ENCODE measurements around the gene HOXA9. TPM values are rescaled to one million over a fixed set of nuclear protein-coding genes. Genes with fewer than 3 reads are reported as not detected.
A peak's percentile ranks its signal among the peaks of the same experiment; 100 is the strongest.

HOXA9 gene
- polyA plus RNA-seq, 1 donor (not counting 4 experiments of a cell fraction or from before 2014, with no cell fraction given) = 28.1 TPM

DNA sequence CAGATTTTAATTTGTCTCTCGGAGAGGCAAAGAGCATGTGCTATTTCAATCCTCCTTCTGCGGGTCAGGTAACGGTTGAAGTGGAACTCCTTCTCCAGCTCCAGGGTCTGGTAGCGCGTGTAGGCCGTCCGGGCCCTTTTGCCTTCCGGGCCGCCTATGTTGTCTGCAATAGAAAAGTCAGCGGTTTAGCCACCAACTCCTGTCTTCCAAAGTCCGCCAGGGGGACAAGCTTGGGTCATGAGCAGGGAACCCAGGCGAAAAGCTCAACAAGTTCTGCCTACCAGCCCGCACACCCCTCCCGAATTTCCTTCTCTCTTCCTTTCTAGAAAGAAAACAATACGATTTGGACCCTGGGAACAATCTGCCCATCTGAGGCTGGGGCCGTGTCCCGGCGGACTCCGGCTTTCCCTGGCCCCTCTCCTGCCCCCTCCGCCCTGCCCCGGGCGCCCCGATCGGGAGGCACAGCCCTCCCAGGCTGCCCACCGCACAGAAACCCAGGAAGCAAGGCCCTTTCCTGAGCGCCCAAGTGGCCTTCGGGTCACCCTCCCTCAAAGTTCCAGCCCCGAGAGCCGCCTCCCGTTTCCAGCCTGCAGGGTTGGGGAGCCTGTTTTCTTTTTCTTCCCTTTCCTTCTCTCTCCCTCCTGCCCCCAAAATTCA, 23.3 kb downstream of the HOXA9 start:
- TF ChIP-seq EZH2 (IDR thresholded peaks at IDR 0.05; ENCODE audit: low read length) = no peak
- TF ChIP-seq, protein P1, sequence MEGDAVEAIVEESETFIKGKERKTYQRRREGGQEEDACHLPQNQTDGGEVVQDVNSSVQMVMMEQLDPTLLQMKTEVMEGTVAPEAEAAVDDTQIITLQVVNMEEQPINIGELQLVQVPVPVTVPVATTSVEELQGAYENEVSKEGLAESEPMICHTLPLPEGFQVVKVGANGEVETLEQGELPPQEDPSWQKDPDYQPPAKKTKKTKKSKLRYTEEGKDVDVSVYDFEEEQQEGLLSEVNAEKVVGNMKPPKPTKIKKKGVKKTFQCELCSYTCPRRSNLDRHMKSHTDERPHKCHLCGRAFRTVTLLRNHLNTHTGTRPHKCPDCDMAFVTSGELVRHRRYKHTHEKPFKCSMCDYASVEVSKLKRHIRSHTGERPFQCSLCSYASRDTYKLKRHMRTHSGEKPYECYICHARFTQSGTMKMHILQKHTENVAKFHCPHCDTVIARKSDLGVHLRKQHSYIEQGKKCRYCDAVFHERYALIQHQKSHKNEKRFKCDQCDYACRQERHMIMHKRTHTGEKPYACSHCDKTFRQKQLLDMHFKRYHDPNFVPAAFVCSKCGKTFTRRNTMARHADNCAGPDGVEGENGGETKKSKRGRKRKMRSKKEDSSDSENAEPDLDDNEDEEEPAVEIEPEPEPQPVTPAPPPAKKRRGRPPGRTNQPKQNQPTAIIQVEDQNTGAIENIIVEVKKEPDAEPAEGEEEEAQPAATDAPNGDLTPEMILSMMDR (optimal IDR thresholded peaks at IDR 0.05 in 1 of 3, IDR thresholded peaks at IDR 0.05 in 1 of 3, conservative IDR thresholded peaks at IDR 0.05 in 1 of 3; ENCODE audit: extremely low read depth in 1 of 3, insufficient read depth in 2 of 3, low read length in 3 of 3) = no peak
- Histone ChIP-seq H3K79me2 (ENCODE audit: control insufficient read depth, insufficient read depth, low read length) (peaks cover 67% of the 10 kb centered on the region), H2AFZ (ENCODE audit: control insufficient read depth, low read length) (no peak overlapping the region), H3K27ac (ENCODE audit: control insufficient read depth, insufficient read depth, low read length) (peak overlapping the region; percentile 92), H3K9me1 (ENCODE audit: control insufficient read depth, extremely low read depth, insufficient read depth, low read length) (no peaks in the 10 kb centered on the region), H3K36me3 (ENCODE audit: control insufficient read depth in 2 of 2, extremely low read depth in 1 of 2, insufficient read depth in 2 of 2, low read length in 2 of 2) (peaks cover 4 to 7% of the 10 kb centered on the region in 2 experiments), H3K9me3 (ENCODE audit: control insufficient read depth, low read depth, low read length) (no peaks in the 10 kb centered on the region), H3K4me1 (ENCODE audit: control insufficient read depth, extremely low read depth, insufficient read depth, low read length) (peaks cover 36% of the 10 kb centered on the region), H3K4me2 (ENCODE audit: control insufficient read depth, extremely low read depth, insufficient read depth, low read depth, low read length) (peak overlapping the region; percentile 92), H3K4me3 (ENCODE audit: control insufficient read depth in 2 of 3, extremely low read depth in 1 of 3, insufficient read depth in 2 of 3, low read depth in 1 of 3, low read length in 3 of 3) (peak overlapping the region; percentile 58 to 93 (median 91)), H4K20me1 (ENCODE audit: control insufficient read depth, extremely low read depth, insufficient read depth, low read length) (no peaks in the 10 kb centered on the region), H3K9ac (ENCODE audit: control insufficient read depth, extremely low read depth, insufficient read depth, low read length) (peak overlapping the region; percentile 93), H3K27me3 (ENCODE audit: control insufficient read depth, extremely low read depth, insufficient read depth, low read length) (no peaks in the 10 kb centered on the region)
- no peak for FAIRE-seq
- no peak for DNase-seq (ENCODE audit: low read depth, low spot score)
- dilution Hi-C loops (cut with MboI; ENCODE audit: extremely low pct_ligation_motif_present, low sequenced_read_pairs) = no loop called here

DNA sequence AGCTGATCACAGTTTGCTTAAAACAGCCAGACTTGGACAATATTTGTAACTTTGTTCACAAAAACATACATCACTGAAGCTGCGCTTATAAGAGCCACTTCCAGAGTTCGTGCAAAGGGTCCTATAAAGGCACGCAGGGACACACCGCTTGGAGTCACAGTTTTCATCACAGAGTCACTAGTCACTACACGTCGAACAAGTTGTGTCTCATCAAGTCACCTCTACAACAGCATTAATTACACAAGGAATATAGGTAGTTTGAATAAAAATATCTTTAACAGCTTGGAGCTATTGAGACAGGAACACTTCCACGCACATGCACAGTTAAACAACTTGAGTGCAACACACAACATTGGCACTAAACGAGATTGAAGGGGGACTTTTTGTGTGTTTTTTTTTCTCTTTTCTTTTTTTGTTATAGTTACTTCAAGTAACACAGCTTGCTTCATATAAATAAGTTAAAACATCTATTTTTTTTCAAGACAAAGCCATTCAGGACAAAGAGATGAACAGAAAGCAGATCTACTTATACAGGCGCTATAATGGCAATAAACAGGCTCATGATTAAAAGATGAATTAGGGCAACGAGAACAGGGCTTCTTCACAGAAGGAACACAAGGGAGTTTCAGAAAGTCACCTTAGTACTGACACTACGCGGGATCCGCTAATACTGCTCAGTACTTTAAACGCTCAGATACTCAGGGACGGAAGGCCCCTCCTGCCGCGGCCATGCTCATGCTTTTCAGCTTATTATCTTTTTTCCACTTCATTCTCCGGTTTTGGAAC, 24.0 kb downstream of the HOXA9 start:
- peaks cover 4 to 7% of the 10 kb centered on the region in 2 experiments for H3K36me3 ChIP-seq (ENCODE audit: control insufficient read depth in 2 of 2, extremely low read depth in 1 of 2, insufficient read depth in 2 of 2, low read length in 2 of 2)
- peak overlapping the region; percentile 92 for H3K27ac ChIP-seq (ENCODE audit: control insufficient read depth, insufficient read depth, low read length)
- H3K4me2 ChIP-seq (ENCODE audit: control insufficient read depth, extremely low read depth, insufficient read depth, low read depth, low read length) = peak overlapping the region; percentile 92
- DNase-seq (ENCODE audit: low read depth, low spot score) (no peak), FAIRE-seq (peak; percentile 63)
- no peaks in the 10 kb centered on the region for H3K9me1 ChIP-seq (ENCODE audit: control insufficient read depth, extremely low read depth, insufficient read depth, low read length)
- no peaks in the 10 kb centered on the region for H3K27me3 ChIP-seq (ENCODE audit: control insufficient read depth, extremely low read depth, insufficient read depth, low read length)
- H3K9ac ChIP-seq (ENCODE audit: control insufficient read depth, extremely low read depth, insufficient read depth, low read length) = peak overlapping the region; percentile 93
- no peak overlapping the region for H2AFZ ChIP-seq (ENCODE audit: control insufficient read depth, low read length)
- dilution Hi-C loops (cut with MboI; ENCODE audit: extremely low pct_ligation_motif_present, low sequenced_read_pairs) = no loop called here
- peaks cover 34% of the 10 kb centered on the region for H3K4me1 ChIP-seq (ENCODE audit: control insufficient read depth, extremely low read depth, insufficient read depth, low read length)
- H4K20me1 ChIP-seq (ENCODE audit: control insufficient read depth, extremely low read depth, insufficient read depth, low read length) = no peaks in the 10 kb centered on the region
- H3K4me3 ChIP-seq (ENCODE audit: control insufficient read depth in 2 of 3, extremely low read depth in 1 of 3, insufficient read depth in 2 of 3, low read depth in 1 of 3, low read length in 3 of 3) = peak overlapping the region in 2 of 3 experiments; percentile 91 to 93
- H3K79me2 ChIP-seq (ENCODE audit: control insufficient read depth, insufficient read depth, low read length) = peaks cover 62% of the 10 kb centered on the region
- H3K9me3 ChIP-seq (ENCODE audit: control insufficient read depth, low read depth, low read length) = no peaks in the 10 kb centered on the region
- TF ChIP-seq, protein P1 (optimal IDR thresholded peaks at IDR 0.05 in 1 of 3, IDR thresholded peaks at IDR 0.05 in 1 of 3, conservative IDR thresholded peaks at IDR 0.05 in 1 of 3; ENCODE audit: extremely low read depth in 1 of 3, insufficient read depth in 2 of 3, low read length in 3 of 3) = no peak
- TF ChIP-seq EZH2 (IDR thresholded peaks at IDR 0.05; ENCODE audit: low read length) = no peak

Measured in keratinocyte (primary cell).